ENCODE results near the gene NIPSNAP2. TPM values are rescaled to one million over a fixed set of nuclear protein-coding genes. Genes with fewer than 3 reads are reported as not detected.
"Not testable (repeated sequence)": the region's sequence is repeated elsewhere in the genome, so short reads cannot be mapped to it uniquely, and the experiment has no call there.

Gene NIPSNAP2
- total and polyA plus RNA-seq, 9 donors: 67.7 to 103 (median 82.4) TPM

- H3K36me3 ChIP-seq (ENCODE audit: control insufficient read depth, insufficient read depth, low read length): no peaks in the 10 kb centered on the region
- 90% methylated on average over 9 of the region's 9 CpGs for WGBS (ENCODE audit: insufficient coverage)
These were observed 43.5 kb downstream of the NIPSNAP2 start for GRCh38 chr7:56007891-56008290.

GRCh38 chr7:56009695-56010094 is 45.3 kb downstream of the NIPSNAP2 start:
- H3K27ac ChIP-seq (ENCODE audit: low read length): no peak overlapping the region
- WGBS (ENCODE audit: insufficient coverage): 68% methylated on average over 4 of the region's 7 CpGs
- no peaks in the 10 kb centered on the region for H3K9me3 ChIP-seq (replicated peaks; ENCODE audit: control insufficient read depth, low read depth, low read length)
- peaks cover 5% of the 10 kb centered on the region for H3K36me3 ChIP-seq (ENCODE audit: control insufficient read depth, insufficient read depth, low read length)
- H3K27me3 ChIP-seq (ENCODE audit: control insufficient read depth, insufficient read depth, low read length): no peaks in the 10 kb centered on the region
- peak; percentile 13 for DNase-seq
- H3K4me1 ChIP-seq (ENCODE audit: control insufficient read depth, insufficient read depth, low read length): no peaks in the 10 kb centered on the region
- H3K4me3 ChIP-seq (ENCODE audit: low read length): no peak overlapping the region

More at GRCh38 chr7:56007891-56008290, 43.5 kb downstream of the NIPSNAP2 start:
- Histone ChIP-seq H3K27me3 (ENCODE audit: control insufficient read depth, insufficient read depth, low read length) (no peaks in the 10 kb centered on the region), H3K4me1 (ENCODE audit: control insufficient read depth, insufficient read depth, low read length) (no peaks in the 10 kb centered on the region), H3K4me3 (ENCODE audit: low read length) (no peak overlapping the region), H3K27ac (ENCODE audit: low read length) (no peak overlapping the region), H3K9me3 (replicated peaks; ENCODE audit: control insufficient read depth, low read depth, low read length) (no peaks in the 10 kb centered on the region)
- no peak for DNase-seq

- H3K36me3 ChIP-seq (ENCODE audit: control insufficient read depth, insufficient read depth, low read length): peaks cover 25% of the 10 kb centered on the region
- H3K4me3 ChIP-seq (ENCODE audit: low read length); DNase-seq; H3K9me3 ChIP-seq (replicated peaks; ENCODE audit: control insufficient read depth, low read depth, low read length); H3K4me1 ChIP-seq (ENCODE audit: control insufficient read depth, insufficient read depth, low read length); H3K27me3 ChIP-seq (ENCODE audit: control insufficient read depth, insufficient read depth, low read length); H3K27ac ChIP-seq (ENCODE audit: low read length): not testable (repeated sequence)
- WGBS (ENCODE audit: insufficient coverage): no CpG with 5 or more reads among the region's 3 CpGs
These were observed 52.6 kb downstream of the NIPSNAP2 start for GRCh38 chr7:56017015-56017414.

GRCh38 chr7:56019501-56019900 is 55.1 kb downstream of the NIPSNAP2 start:
- Histone ChIP-seq H3K4me1 (ENCODE audit: control insufficient read depth, insufficient read depth, low read length) (no peaks in the 10 kb centered on the region), H3K9me3 (replicated peaks; ENCODE audit: control insufficient read depth, low read depth, low read length) (no peaks in the 10 kb centered on the region), H3K4me3 (ENCODE audit: low read length) (no peak overlapping the region), H3K27me3 (ENCODE audit: control insufficient read depth, insufficient read depth, low read length) (no peaks in the 10 kb centered on the region), H3K27ac (ENCODE audit: low read length) (no peak overlapping the region), H3K36me3 (ENCODE audit: control insufficient read depth, insufficient read depth, low read length) (peaks cover 20% of the 10 kb centered on the region)
- WGBS (ENCODE audit: insufficient coverage): 93% methylated on average over 9 of the region's 9 CpGs
- DNase-seq: no peak

- no peak for DNase-seq
- Histone ChIP-seq H3K4me3 (ENCODE audit: low read length) (no peak overlapping the region), H3K36me3 (ENCODE audit: control insufficient read depth, insufficient read depth, low read length) (peaks cover 20% of the 10 kb centered on the region), H3K4me1 (ENCODE audit: control insufficient read depth, insufficient read depth, low read length) (no peaks in the 10 kb centered on the region), H3K9me3 (replicated peaks; ENCODE audit: control insufficient read depth, low read depth, low read length) (no peaks in the 10 kb centered on the region), H3K27ac (ENCODE audit: low read length) (no peak overlapping the region), H3K27me3 (ENCODE audit: control insufficient read depth, insufficient read depth, low read length) (no peaks in the 10 kb centered on the region)
These were observed 59.1 kb downstream of the NIPSNAP2 start for GRCh38 chr7:56023500-56023899.

GRCh38 chr7:56026538-56026937 is 62.2 kb downstream of the NIPSNAP2 start:
- peaks cover 8% of the 10 kb centered on the region for H3K36me3 ChIP-seq (ENCODE audit: control insufficient read depth, insufficient read depth, low read length)
- no peak overlapping the region for H3K27ac ChIP-seq (ENCODE audit: low read length)
- no peak overlapping the region for H3K4me3 ChIP-seq (ENCODE audit: low read length)
- WGBS (ENCODE audit: insufficient coverage): no CpG with 5 or more reads among the region's 2 CpGs
- no peaks in the 10 kb centered on the region for H3K9me3 ChIP-seq (replicated peaks; ENCODE audit: control insufficient read depth, low read depth, low read length)
- DNase-seq: no peak
- no peaks in the 10 kb centered on the region for H3K27me3 ChIP-seq (ENCODE audit: control insufficient read depth, insufficient read depth, low read length)
- H3K4me1 ChIP-seq (ENCODE audit: control insufficient read depth, insufficient read depth, low read length): no peaks in the 10 kb centered on the region

GRCh38 chr7:56028942-56029630 is 64.7 kb downstream of the NIPSNAP2 start:
- no peaks in the 10 kb centered on the region for H3K9me3 ChIP-seq (replicated peaks; ENCODE audit: control insufficient read depth, low read depth, low read length)
- no peak for DNase-seq
- H3K27ac ChIP-seq (ENCODE audit: low read length): no peak overlapping the region
- no peak overlapping the region for H3K4me3 ChIP-seq (ENCODE audit: low read length)
- H3K27me3 ChIP-seq (ENCODE audit: control insufficient read depth, insufficient read depth, low read length): no peaks in the 10 kb centered on the region
- no peaks in the 10 kb centered on the region for H3K4me1 ChIP-seq (ENCODE audit: control insufficient read depth, insufficient read depth, low read length)
- 90% methylated on average over 2 of the region's 9 CpGs for WGBS (ENCODE audit: insufficient coverage)
- peaks cover 14% of the 10 kb centered on the region for H3K36me3 ChIP-seq (ENCODE audit: control insufficient read depth, insufficient read depth, low read length)

- WGBS (ENCODE audit: insufficient coverage): 51% methylated on average over 4 of the region's 8 CpGs
- no peaks in the 10 kb centered on the region for H3K27me3 ChIP-seq (ENCODE audit: control insufficient read depth, insufficient read depth, low read length)
- no peak overlapping the region for H3K27ac ChIP-seq (ENCODE audit: low read length)
- peaks cover 14% of the 10 kb centered on the region for H3K36me3 ChIP-seq (ENCODE audit: control insufficient read depth, insufficient read depth, low read length)
- no peak for DNase-seq
- H3K9me3 ChIP-seq (replicated peaks; ENCODE audit: control insufficient read depth, low read depth, low read length): no peaks in the 10 kb centered on the region
- H3K4me1 ChIP-seq (ENCODE audit: control insufficient read depth, insufficient read depth, low read length): no peaks in the 10 kb centered on the region
- H3K4me3 ChIP-seq (ENCODE audit: low read length): no peak overlapping the region
These were observed 66.0 kb downstream of the NIPSNAP2 start for GRCh38 chr7:56030340-56030739.

- WGBS (ENCODE audit: insufficient coverage): 92% methylated on average over 5 of the region's 8 CpGs
- not testable (repeated sequence) for H3K9me3 ChIP-seq (replicated peaks; ENCODE audit: control insufficient read depth, low read depth, low read length); H3K4me1 ChIP-seq (ENCODE audit: control insufficient read depth, insufficient read depth, low read length); H3K27ac ChIP-seq (ENCODE audit: low read length); H3K27me3 ChIP-seq (ENCODE audit: control insufficient read depth, insufficient read depth, low read length); DNase-seq; H3K4me3 ChIP-seq (ENCODE audit: low read length)
- H3K36me3 ChIP-seq (ENCODE audit: control insufficient read depth, insufficient read depth, low read length): peaks cover 14% of the 10 kb centered on the region
These were observed 67.2 kb downstream of the NIPSNAP2 start for GRCh38 chr7:56031556-56031955.

- H3K9me3 ChIP-seq (replicated peaks; ENCODE audit: control insufficient read depth, low read depth, low read length); H3K27ac ChIP-seq (ENCODE audit: low read length); H3K4me3 ChIP-seq (ENCODE audit: low read length); H3K27me3 ChIP-seq (ENCODE audit: control insufficient read depth, insufficient read depth, low read length); H3K4me1 ChIP-seq (ENCODE audit: control insufficient read depth, insufficient read depth, low read length); DNase-seq: not testable (repeated sequence)
- 100% methylated on average over 1 of the region's 7 CpGs for WGBS (ENCODE audit: insufficient coverage)
- H3K36me3 ChIP-seq (ENCODE audit: control insufficient read depth, insufficient read depth, low read length): peaks cover 11% of the 10 kb centered on the region
These were observed 68.2 kb downstream of the NIPSNAP2 start for GRCh38 chr7:56032578-56032977.
